ENCODE data around the gene JADE2.
"Not testable (repeated sequence)": the region's sequence is repeated elsewhere in the genome, so short reads cannot be mapped to it uniquely, and the experiment has no call there.

The JADE2 gene

DNA sequence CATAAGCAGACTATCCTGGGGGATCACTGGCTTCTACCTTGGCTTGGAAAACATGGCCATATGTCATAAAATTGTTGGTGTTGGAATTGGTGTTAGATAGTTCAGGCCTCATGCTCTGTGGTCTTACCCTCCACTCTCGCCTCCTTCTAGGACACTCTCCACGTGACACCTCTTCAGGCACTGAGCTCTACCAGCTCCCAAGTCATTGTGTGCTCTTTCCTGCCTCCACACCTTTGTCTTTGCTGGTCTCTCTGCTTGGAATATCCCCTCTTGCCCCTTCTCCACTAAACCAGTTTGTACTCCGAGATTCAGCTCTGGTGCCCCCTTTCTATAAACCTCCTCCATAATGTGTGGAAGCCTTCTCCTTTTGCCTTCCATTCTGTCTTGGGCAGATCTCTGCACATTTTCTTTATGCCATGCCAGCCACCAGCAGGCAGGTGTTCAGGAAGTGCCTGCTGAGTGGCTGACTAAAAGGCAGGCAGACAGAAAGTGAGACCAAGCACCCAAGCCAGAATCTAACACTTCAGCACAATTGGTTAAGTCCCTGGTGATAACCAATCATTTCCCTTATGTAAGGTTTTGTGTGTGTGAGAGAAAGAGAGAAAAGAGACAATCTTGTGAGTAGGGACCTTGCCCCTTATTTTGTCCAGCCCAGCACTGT lies 69.5 kb downstream of the JADE2 start:
- no peak for DNase-seq

DNA sequence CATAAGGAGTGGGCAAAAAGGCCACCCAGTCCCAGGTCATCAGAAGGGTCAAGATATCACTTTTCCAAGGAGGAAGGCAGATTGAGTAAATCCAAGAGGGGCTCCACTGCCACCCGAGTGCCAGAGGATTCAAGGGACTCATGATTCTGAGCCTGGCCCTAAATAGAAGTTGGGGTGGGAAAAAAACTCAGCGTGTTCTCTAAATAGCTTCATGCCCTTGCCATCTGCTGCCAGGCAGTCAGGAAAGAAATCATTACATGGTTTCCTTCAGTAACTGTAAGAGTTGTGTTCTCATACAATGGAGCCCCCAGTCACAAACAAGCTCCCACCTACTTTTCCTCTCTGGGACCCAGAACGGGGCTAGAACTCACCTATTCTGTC lies 70.0 kb downstream of the JADE2 start:
- no peak for DNase-seq

DNA sequence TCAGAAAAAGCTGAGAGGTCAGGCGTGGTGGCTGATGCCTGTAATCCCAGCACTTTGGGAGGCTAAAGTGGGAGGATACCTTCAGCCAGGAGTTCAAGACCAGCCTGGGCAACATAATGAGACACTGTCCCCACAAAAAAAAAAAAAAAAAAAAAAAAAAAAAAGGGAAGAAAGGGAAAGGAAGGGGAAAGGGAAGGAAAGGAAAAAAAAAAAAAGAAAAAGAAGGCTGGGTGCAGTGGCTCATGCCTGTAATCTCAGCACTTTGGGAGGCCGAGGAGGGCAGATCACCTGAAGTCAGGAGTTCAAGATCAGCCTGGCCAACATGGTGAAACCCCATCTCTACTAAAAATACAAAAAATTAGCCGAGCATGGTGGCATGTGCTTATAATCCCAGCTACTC lies 74.3 kb downstream of the JADE2 start:
- not testable (repeated sequence) for DNase-seq

DNA sequence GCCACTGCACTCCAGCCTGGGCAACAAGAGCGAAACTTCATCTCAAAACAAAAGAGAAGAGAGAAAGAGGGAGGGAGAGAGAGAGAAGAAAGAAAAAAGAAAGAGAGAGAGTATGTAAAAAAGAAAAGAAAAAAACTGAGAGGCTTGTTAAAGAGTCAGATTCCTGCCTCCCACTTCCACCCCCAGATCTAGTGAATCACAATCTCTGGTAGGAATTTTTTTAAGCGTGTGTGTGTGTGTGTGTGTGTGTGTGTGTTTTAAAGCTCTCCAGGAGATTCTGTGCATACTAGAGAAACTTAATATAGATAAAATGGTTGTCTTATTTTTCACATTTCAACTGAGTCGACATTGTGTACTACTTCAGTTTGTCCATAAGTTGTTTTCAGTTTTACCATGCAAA lies 75.1 kb downstream of the JADE2 start:
- DNase-seq: no peak

DNA sequence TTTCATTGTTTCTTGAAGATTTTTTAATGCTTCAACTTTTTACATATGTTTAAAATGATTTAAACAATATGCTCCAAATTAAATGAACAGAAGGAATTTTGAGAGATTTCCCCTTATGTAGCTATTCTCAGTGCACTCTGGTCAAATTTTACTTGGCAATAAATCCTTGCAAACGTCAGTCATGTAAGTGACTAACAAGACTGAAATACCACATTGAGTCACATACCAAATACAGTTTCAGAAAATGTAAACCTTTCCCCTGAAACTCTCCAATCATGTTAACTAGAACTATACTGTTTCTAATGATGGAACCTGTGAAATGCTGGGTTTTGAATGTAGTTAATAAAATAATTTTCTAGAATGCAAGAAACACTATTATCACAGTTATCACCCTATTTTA lies 77.6 kb downstream of the JADE2 start:
- DNase-seq: no peak

DNA sequence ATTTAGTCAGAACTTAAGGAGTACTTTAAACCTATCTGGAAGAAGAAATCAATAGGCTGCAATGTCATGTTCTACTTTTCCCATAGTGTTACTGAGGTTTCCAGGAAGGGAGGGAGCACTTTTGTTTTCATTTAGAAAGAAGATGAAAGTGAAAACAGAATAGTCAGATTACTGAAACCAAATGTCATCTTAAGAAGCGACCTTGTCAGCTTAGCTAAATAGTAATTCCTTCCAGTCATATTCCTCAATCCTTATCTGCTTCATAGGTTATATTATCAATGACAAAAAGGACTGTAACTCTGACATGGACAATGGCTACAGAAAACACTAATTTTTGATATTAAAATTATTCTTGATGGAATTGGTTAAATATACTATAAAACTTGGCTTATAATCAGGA lies 79.4 kb downstream of the JADE2 start:
- DNase-seq: no peak

DNA sequence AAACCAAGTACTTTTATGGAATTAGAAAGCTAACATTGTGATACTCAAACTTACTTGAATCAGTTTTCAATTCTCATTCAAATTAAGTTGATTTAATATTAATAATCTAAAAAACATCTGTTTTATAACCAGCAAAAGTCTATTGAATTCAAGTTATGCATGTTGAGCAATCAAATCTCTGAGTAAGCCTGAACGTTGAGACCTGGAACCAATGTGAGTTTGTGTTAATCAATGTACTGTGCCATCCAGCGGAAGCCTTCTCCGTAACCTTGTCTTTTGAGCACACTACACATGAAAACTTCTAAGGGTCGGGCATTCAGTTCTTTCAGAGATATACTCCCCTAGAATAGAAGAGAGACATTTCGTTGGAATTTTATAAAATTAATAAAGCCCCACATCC lies 81.3 kb downstream of the JADE2 start:
- no peak for DNase-seq

DNA sequence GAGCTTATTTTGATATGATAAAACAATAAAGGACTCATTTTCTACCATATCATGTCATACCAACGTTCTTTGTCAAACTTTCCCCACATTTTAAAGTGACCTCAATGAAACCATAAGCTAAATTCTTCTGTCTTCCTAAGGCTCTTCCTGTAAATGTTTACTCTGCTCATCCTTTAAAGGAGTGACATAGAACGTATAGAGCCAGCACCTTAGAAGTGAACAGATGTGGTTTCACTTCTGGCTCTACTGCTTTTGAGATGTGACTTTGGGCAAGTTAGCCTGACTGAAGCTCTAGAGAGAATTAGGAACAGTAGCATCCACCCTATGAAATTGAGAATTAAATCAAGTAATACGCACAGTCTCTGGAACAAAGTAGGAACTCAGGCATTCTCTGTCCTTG lies 83.1 kb downstream of the JADE2 start:
- no peak for DNase-seq

DNA sequence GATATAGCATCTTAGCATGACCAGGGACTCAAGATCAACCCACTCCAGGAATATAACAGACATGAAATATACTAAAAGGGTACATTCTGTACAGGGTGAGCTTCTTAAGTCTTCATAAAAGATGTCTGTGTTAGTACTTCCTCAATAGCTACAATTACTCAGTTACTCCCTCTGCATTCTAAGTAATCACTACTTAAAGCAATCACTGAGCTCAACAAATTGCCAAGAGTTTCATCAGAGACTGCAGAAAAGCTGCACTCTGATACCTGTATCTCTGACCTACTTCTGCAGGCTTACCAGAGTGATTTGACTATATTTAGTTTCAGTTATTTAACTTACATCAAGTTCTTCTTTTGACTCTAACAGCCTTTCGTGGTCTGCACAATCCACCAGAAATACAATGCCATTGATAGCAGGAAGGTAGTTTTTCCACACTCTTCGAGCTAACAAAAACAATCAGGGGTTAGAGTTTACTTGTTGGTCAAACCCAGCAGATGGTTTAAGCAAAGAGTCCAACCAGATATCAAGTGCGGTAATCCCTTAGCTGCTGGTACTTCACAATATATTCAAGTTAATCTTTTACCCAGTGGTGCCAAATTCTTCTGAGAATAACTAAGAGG lies 83.9 kb downstream of the JADE2 start:
- DNase-seq: no peak

DNA sequence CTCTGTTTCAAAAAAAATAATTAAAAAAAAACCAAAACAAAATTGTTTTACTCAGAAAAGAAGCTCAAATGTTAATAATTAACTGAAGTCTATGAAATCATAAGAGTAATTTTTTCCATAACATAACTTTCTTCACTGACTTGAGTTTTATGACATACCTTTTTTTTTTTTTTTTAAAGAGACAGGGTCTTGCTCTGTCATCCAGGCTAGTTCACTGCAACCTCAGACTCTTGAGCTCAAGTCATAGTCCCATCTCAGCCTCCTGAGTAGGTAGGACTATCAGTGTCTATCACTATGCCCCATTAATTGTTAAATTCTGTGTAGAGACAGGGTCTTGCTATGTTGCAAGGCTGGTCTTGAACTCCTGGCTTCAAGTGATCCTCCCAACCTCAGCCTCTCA lies 85.3 kb downstream of the JADE2 start:
- DNase-seq: no peak

DNA sequence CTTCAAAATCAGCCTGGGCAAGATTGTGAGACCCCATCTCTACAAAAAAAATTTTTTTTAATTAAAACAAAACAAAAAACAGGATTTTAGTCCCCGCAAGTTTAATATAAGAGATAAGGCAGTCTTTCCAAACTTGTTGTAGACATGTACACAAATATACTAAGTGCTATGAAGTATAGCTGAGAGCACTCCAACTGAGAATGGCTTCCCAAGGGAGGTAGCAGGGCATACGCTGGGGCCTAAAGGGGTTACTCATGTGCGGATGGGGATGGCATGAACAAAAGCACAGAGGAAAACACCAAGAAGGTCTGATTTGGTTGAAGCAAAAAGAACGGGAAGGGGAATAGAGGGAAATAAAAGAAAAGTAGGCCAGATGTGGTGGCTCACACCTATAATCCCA lies 86.0 kb downstream of the JADE2 start:
- DNase-seq: no peak

DNA sequence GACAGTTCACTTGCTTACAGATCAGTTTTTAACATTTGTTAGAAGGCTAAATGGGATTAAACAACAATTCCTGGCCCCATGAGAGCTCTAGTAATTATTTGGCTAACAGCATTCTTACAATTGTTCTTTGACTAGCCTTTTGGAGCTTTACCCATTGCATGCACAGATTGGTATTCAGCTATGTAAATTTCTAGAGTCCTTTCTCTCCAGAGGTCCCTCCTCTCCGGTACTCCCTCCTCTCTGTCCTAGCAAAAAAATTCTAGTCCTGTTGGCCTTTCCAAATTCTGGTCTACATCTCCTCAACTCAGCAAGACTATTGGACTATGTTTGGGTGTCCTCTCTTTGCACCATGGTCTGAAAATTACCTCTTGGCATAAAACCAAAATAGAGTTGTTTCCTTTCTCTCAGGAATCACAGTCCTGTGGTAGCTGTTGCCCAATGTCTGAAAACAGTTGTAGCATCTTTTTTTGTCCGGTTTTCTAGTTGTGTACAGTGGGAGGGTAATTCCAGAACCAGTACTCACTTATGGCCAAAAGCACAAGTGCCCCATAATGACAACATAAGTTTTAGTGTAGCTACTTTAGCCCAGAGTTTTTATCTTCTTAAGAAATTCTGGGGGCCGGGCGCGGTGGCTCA lies 89.1 kb downstream of the JADE2 start:
- no peak for DNase-seq

DNA sequence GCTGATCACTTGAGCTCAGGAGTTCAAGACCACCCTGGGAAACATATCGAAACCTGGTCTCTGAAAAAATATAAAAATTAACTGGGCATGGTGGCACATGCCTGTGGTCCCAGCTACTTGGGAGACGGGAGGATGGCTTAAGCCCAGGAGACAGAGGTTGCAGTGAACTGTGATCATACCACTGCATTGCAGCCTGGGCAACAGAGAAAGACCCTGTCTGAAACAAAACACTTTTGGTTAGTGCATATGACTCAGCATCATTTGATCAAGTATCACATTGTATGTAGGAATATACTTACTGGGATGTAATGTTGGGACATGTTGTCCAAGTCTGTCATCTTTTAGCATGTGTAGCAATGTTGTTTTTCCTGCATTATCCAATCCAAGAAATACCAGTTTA lies 95.2 kb downstream of the JADE2 start:
- no peak for DNase-seq

DNA sequence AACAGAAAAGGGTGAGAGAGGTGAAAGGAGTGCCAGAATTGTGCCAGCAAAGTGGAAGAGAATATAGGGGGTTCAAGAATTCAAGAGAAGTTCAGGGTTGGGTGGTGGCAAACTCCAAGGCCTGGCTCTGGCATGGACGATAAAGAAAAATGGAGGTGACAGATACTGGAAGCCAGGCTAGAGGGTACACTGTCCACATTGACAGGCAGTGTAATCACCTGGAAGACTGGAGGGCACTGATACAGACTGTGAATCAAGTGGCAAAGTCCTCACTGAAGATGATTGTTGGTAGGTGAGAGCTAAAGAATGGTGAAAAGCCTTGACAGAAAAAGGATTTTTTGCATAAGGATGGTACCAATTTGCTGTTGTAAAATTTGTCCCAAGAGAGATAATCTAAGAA lies 100.1 kb downstream of the JADE2 start:
- DNase-seq: no peak

DNA sequence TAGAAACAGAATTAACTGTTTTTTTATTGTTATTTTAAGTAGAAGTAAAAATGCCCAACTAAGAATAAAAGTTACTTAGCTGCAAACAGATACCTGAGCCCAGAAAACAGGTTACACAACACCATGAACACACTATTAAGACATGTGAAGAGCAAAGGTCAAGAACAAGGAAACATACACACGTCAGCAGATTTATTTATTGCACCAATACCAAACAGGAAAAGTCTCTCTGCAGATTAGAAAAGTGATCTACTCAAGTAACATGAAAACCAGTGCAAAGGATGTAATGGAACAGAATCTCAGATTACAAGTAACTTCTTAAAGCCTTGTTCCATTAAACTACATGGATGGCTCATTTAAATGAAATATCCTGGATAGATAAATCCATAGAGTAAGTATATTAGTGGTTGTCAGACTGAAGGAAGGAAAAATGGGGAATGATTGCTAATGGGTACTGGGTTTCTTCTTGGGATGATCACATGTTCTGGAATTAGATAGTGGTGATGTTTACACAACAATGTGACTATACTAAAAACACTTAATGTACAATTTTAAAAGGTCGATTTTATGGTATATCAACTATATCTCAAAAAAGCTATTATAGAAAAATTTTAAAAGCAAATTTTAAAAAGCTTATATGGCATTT lies 101.0 kb downstream of the JADE2 start:
- DNase-seq: no peak

Measured in NCI-H2029 treated with DMSO at 0.1 percent for 48 hours (cell line).